Measurements from ENCODE around the gene VEPH1. TPM values are rescaled to one million over a fixed set of nuclear protein-coding genes. Genes with fewer than 3 reads are reported as not detected.

Gene VEPH1
- polyA plus RNA-seq, 1 of the 3 experiments (the other 2 are of a cell fraction), result 6.0 TPM

DNA sequence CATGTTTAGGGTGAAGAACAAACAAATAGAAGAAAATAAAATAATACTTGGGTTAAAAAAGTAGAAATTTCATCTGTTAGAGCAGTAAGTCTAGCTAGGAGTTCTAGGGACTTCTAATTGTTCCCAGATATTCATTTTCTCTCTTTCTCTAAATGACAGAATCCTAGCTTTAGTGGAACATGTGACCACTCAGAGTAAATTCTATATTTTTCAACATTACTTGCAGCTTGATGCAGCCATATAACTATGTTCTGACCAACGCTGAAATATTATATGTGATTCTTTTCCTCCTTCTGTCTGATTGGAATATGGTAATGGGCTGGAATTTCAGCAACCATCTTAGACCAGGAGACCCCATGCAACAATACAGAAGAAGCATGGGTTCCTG, 58.4 kb downstream of the VEPH1 start:
- Histone ChIP-seq H3K9me3 (no peaks in the 10 kb centered on the region), H3K4me2 (no peak overlapping the region), H4K20me1 (ENCODE audit: insufficient read depth) (no peaks in the 10 kb centered on the region), H3K9ac (no peak overlapping the region), H3K36me3 (replicated peaks in 1 of 2; ENCODE audit: control insufficient read depth in 1 of 2, insufficient read depth in 2 of 2, low read length in 1 of 2) (peaks cover 14 to 21% of the 10 kb centered on the region in 2 experiments), H3K27ac (ENCODE audit: low read depth in 2 of 2, low read length in 1 of 2) (peak overlapping the region in 1 of 2 experiments; percentile 60; a peak in 1 of 4 replicates), H3F3A (replicated peaks; ENCODE audit: insufficient read depth) (peaks cover 21% of the 10 kb centered on the region), H3K4me1 (ENCODE audit: control insufficient read depth in 1 of 2, insufficient read depth in 2 of 2, low read depth in 1 of 2, low read length in 1 of 2) (peaks cover 2 to 12% of the 10 kb centered on the region in 2 experiments; a peak in 3 of 4 replicates), H3K4me3 (ENCODE audit: low read depth in 2 of 2, low read length in 1 of 2) (no peak overlapping the region), H3K9me2 (no peaks in the 10 kb centered on the region), H2AFZ (ENCODE audit: low read depth) (no peak overlapping the region), H3K79me2 (ENCODE audit: insufficient read depth) (peaks cover 15% of the 10 kb centered on the region), H3K27me3 (ENCODE audit: insufficient read depth) (no peaks in the 10 kb centered on the region)
- WGBS (ENCODE audit: low lambda C conversion rate), result 91% methylated on average over 1 of the region's 1 CpG
- ChIA-PET POLR2A (no interaction called here), CTCF (interaction anchor here (1.0 to 1.5 kb wide), 4 partner anchors 48 to 243 kb away, joined by 3 to 4 read pairs (median 4); no protein-coding TSS in a partner anchor)
- TF ChIP-seq POLR2AphosphoS5 (IDR thresholded peaks at IDR 0.05; ENCODE audit: low read depth, low read length) (peak; percentile 7; the same call in 1 of the 2 replicates), SIN3A (IDR thresholded peaks at IDR 0.05; ENCODE audit: borderline replicate concordance, low read depth, low read length) (no peak)
- DNase-seq, result no peak

DNA sequence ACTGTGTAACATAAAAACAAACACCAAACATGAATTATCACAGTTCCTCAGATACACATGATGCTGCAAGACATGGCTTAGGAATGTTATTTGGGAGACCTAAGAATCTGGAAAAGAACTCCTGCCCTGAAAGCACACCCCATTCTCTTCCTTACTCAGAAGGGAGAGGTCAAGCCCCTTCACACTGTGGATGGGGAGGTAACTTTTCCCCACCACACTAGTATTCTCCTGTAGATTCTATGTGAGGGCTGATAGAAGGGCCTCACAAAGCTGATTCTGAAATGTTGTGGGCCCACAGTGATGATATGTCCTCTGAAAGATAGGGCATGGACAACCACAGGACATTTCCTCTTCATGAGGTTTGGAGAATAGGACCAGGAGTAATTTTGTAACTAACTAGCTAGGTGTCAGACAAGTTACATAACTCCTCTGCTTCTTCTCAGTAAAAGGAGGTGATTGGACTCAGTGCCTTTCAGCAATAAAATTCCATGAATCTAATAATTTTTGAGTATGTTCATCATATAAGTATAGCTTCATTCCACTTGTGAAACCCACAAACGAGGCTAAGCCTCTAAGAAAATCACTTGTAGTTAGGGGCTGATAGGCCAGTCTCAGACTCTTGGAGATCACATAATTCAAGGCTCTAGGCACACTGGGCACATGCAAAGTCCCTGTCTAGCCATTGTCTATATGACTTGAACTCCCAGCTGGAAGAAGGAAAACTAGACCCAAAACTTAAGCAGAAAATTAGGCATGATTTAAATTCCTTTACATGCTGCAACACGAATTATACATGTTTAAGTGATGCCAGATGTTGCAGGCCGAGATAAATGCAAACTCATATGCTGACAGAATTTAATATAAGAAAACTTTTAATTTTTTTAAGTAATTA, 59.1 kb downstream of the VEPH1 start:
- Histone ChIP-seq H3K4me3 (ENCODE audit: low read depth in 2 of 2, low read length in 1 of 2) (no peak overlapping the region), H4K20me1 (ENCODE audit: insufficient read depth) (no peaks in the 10 kb centered on the region), H3K27me3 (ENCODE audit: insufficient read depth) (no peaks in the 10 kb centered on the region), H3K4me2 (no peak overlapping the region), H3K79me2 (ENCODE audit: insufficient read depth) (peaks cover 21% of the 10 kb centered on the region), H3K9me3 (no peaks in the 10 kb centered on the region), H3K9ac (no peak overlapping the region), H3K4me1 (ENCODE audit: control insufficient read depth in 1 of 2, insufficient read depth in 2 of 2, low read depth in 1 of 2, low read length in 1 of 2) (peaks cover 4 to 16% of the 10 kb centered on the region in 2 experiments; a peak in 3 of 4 replicates), H3F3A (replicated peaks; ENCODE audit: insufficient read depth) (peaks cover 21% of the 10 kb centered on the region), H3K9me2 (no peaks in the 10 kb centered on the region), H3K36me3 (replicated peaks in 1 of 2; ENCODE audit: control insufficient read depth in 1 of 2, insufficient read depth in 2 of 2, low read length in 1 of 2) (peaks cover 14 to 22% of the 10 kb centered on the region in 2 experiments), H2AFZ (ENCODE audit: low read depth) (no peak overlapping the region), H3K27ac (ENCODE audit: low read depth in 2 of 2, low read length in 1 of 2) (peak overlapping the region; percentile 27 to 60; a peak in 2 of 4 replicates)
- 55% methylated on average over 3 of the region's 3 CpGs for WGBS (ENCODE audit: low lambda C conversion rate)
- ChIA-PET CTCF (interaction anchor here (1.0 to 1.5 kb wide), 3 partner anchors 49 to 242 kb away, joined by 3 to 4 read pairs (median 4); no protein-coding TSS in a partner anchor), POLR2A (no interaction called here)
- no peak for DNase-seq
- TF ChIP-seq TCF12 (IDR thresholded peaks at IDR 0.05) (peak; percentile 20; the same call in 1 of the 2 replicates), JUND (IDR thresholded peaks at IDR 0.05) (peak; percentile 10; the same call in 1 of the 2 replicates), POLR2AphosphoS5 (IDR thresholded peaks at IDR 0.05; ENCODE audit: low read depth, low read length) (peak; percentile 8; the same call in 1 of the 2 replicates), EP300 (IDR thresholded peaks at IDR 0.05; ENCODE audit: borderline replicate concordance in 1 of 2, low read depth in 1 of 2, low read length in 1 of 2) (no peak), SIN3A (IDR thresholded peaks at IDR 0.05; ENCODE audit: borderline replicate concordance, low read depth, low read length) (0 out of 2 replicates have a peak, but pooled peaks have one; percentile 49)

DNA sequence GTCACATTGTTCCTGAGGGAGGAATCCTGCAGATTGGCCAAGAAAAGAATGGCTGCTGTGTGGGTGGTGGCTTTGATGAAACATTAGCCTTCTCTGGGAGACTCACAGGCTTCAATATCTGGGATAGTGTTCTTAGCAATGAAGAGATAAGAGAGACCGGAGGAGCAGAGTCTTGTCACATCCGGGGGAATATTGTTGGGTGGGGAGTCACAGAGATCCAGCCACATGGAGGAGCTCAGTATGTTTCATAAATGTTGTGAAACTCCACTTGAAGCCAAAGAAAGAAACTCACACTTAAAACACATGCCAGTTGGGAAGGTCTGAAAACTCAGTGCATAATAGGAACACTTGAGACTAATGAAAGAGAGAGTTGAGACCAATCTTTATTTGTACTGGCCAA, 60.5 kb downstream of the VEPH1 start:
- Histone ChIP-seq H3K9me2 (no peaks in the 10 kb centered on the region), H3K27ac (ENCODE audit: low read depth in 2 of 2, low read length in 1 of 2) (peak overlapping the region; percentile 16 to 27; a peak in 2 of 4 replicates), H3K9ac (no peak overlapping the region), H2AFZ (ENCODE audit: low read depth) (no peak overlapping the region), H3K79me2 (ENCODE audit: insufficient read depth) (peaks cover 34% of the 10 kb centered on the region), H3K27me3 (ENCODE audit: insufficient read depth) (no peaks in the 10 kb centered on the region), H3K4me3 (ENCODE audit: low read depth in 2 of 2, low read length in 1 of 2) (no peak overlapping the region), H3K36me3 (replicated peaks in 1 of 2; ENCODE audit: control insufficient read depth in 1 of 2, insufficient read depth in 2 of 2, low read length in 1 of 2) (peaks cover 19 to 22% of the 10 kb centered on the region in 2 experiments), H3K9me3 (no peaks in the 10 kb centered on the region), H4K20me1 (ENCODE audit: insufficient read depth) (no peaks in the 10 kb centered on the region), H3K4me1 (ENCODE audit: control insufficient read depth in 1 of 2, insufficient read depth in 2 of 2, low read depth in 1 of 2, low read length in 1 of 2) (peaks cover 13 to 16% of the 10 kb centered on the region in 2 experiments; a peak in 3 of 4 replicates), H3F3A (replicated peaks; ENCODE audit: insufficient read depth) (peaks cover 24% of the 10 kb centered on the region), H3K4me2 (no peak overlapping the region)
- TF ChIP-seq RXRA (IDR thresholded peaks at IDR 0.05; ENCODE audit: borderline replicate concordance, low read depth), result no peak
- TF ChIP-seq MEF2A (IDR thresholded peaks at IDR 0.05; ENCODE audit: borderline replicate concordance, low read depth), result no peak
- TF ChIP-seq MXI1 (IDR thresholded peaks at IDR 0.05; ENCODE audit: low read depth, low read length), result no peak
- no peak for TF ChIP-seq NFIC (IDR thresholded peaks at IDR 0.05; ENCODE audit: borderline replicate concordance)
- TF ChIP-seq TEAD4 (IDR thresholded peaks at IDR 0.05; ENCODE audit: borderline replicate concordance, insufficient read depth), result no peak
- TF ChIP-seq, protein P1, sequence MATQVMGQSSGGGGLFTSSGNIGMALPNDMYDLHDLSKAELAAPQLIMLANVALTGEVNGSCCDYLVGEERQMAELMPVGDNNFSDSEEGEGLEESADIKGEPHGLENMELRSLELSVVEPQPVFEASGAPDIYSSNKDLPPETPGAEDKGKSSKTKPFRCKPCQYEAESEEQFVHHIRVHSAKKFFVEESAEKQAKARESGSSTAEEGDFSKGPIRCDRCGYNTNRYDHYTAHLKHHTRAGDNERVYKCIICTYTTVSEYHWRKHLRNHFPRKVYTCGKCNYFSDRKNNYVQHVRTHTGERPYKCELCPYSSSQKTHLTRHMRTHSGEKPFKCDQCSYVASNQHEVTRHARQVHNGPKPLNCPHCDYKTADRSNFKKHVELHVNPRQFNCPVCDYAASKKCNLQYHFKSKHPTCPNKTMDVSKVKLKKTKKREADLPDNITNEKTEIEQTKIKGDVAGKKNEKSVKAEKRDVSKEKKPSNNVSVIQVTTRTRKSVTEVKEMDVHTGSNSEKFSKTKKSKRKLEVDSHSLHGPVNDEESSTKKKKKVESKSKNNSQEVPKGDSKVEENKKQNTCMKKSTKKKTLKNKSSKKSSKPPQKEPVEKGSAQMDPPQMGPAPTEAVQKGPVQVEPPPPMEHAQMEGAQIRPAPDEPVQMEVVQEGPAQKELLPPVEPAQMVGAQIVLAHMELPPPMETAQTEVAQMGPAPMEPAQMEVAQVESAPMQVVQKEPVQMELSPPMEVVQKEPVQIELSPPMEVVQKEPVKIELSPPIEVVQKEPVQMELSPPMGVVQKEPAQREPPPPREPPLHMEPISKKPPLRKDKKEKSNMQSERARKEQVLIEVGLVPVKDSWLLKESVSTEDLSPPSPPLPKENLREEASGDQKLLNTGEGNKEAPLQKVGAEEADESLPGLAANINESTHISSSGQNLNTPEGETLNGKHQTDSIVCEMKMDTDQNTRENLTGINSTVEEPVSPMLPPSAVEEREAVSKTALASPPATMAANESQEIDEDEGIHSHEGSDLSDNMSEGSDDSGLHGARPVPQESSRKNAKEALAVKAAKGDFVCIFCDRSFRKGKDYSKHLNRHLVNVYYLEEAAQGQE (IDR thresholded peaks at IDR 0.05; ENCODE audit: low read depth, low read length), result no peak
- TF ChIP-seq YY1 (IDR thresholded peaks at IDR 0.05; ENCODE audit: low read depth), result no peak
- no peak for TF ChIP-seq RCOR1 (IDR thresholded peaks at IDR 0.05; ENCODE audit: low read length)
- no peak for TF ChIP-seq CHD2 (IDR thresholded peaks at IDR 0.05; ENCODE audit: low read length, partially characterized antibody)
- no peak for TF ChIP-seq POLR2AphosphoS5 (IDR thresholded peaks at IDR 0.05; ENCODE audit: low read depth, low read length)
- TF ChIP-seq FOSL2 (IDR thresholded peaks at IDR 0.05; ENCODE audit: borderline replicate concordance, low read depth), result no peak
- DNase-seq, result no peak
- POLR2A ChIA-PET, result no interaction called here
- CTCF ChIA-PET, result interaction anchor here (0.8 to 1.1 kb wide), 2 partner anchors 176 to 238 kb away, joined by 3 to 5 read pairs; no protein-coding TSS in a partner anchor
- 97% methylated on average over 2 of the region's 2 CpGs for WGBS (ENCODE audit: low lambda C conversion rate)

All from SK-N-SH (cell line).